Keratinocyte (primary cell): ENCODE data around the gene TAF10. TPM values are rescaled to one million over a fixed set of nuclear protein-coding genes. Genes with fewer than 3 reads are reported as not detected.

ENCODE experiments used
- DNase-seq: peaks from one replicate; pipeline ENCODE4 v3.0.0-alpha.2; 2011; ENCODE audit warnings: low read depth, missing footprints, low spot score
- FAIRE-seq: peaks from 2 replicates; lab custom pipeline; 2011; peaks lifted over from hg19 to GRCh38; lab: Jason Lieb, UNC
- H2AFZ ChIP-seq: 2 replicates; pipeline ENCODE4 v1.6.0; 2012; ENCODE audit warnings: low read length, control low read depth, inconsistent platforms; ENCODE audit not compliant: control insufficient read depth
- H3K27ac ChIP-seq: 2 replicates; pipeline ENCODE4 v1.5.1; 2011; ENCODE audit warnings: low read length; ENCODE audit not compliant: control insufficient read depth, insufficient read depth
- H3K27me3 ChIP-seq: 3 replicates; pipeline ENCODE4 v1.6.0; 2011; ENCODE audit warnings: low read length; ENCODE audit not compliant: control insufficient read depth, insufficient read depth; ENCODE audit errors: extremely low read depth
- H3K36me3 ChIP-seq, 2 experiments: 2 replicates in 1 of 2; 3 replicates in 1 of 2; pipeline ENCODE4 v1.5.1; 2011; ENCODE audit warnings: low read length in 2 of 2, mild to moderate bottlenecking in 1 of 2; ENCODE audit not compliant: control insufficient read depth in 2 of 2, insufficient read depth in 2 of 2; ENCODE audit errors: extremely low read depth in 1 of 2
- H3K4me1 ChIP-seq: 3 replicates; pipeline ENCODE4 v1.5.1; 2011; ENCODE audit warnings: low read length; ENCODE audit not compliant: control insufficient read depth, insufficient read depth; ENCODE audit errors: extremely low read depth
- H3K4me2 ChIP-seq: 3 replicates; pipeline ENCODE4 v1.6.0; 2011; ENCODE audit warnings: low read depth, low read length; ENCODE audit not compliant: control insufficient read depth, insufficient read depth; ENCODE audit errors: extremely low read depth
- H3K4me3 ChIP-seq, 3 experiments: fragments of 200-600 bp in 1 of 3; sonication (generic) in 1 of 3; 2 replicates in 2 of 3; 3 replicates in 1 of 3; pipeline ENCODE4 v1.5.1; 2011 to 2016; ENCODE audit warnings: low read length in 3 of 3, mild to moderate bottlenecking in 3 of 3, control low read depth in 2 of 3, inconsistent platforms in 1 of 3, low read depth in 1 of 3, mixed read lengths in 1 of 3, mixed run types in 1 of 3, moderate library complexity in 1 of 3; ENCODE audit not compliant: control insufficient read depth in 2 of 3, insufficient read depth in 2 of 3; ENCODE audit errors: extremely low read depth in 1 of 3
- H3K79me2 ChIP-seq: 2 replicates; pipeline ENCODE4 v1.6.0; 2012; ENCODE audit warnings: low read length; ENCODE audit not compliant: control insufficient read depth, insufficient read depth
- H3K9ac ChIP-seq: 3 replicates; pipeline ENCODE4 v1.6.0; 2011; ENCODE audit warnings: low read length; ENCODE audit not compliant: control insufficient read depth, insufficient read depth; ENCODE audit errors: extremely low read depth
- H3K9me1 ChIP-seq: 3 replicates; pipeline ENCODE4 v1.6.0; 2011; ENCODE audit warnings: low read length; ENCODE audit not compliant: control insufficient read depth, insufficient read depth; ENCODE audit errors: extremely low read depth
- H3K9me3 ChIP-seq: 2 replicates; pipeline ENCODE4 v1.5.1; 2012; ENCODE audit warnings: low read depth, low read length; ENCODE audit not compliant: control insufficient read depth
- H4K20me1 ChIP-seq: 3 replicates; pipeline ENCODE4 v1.6.0; 2011; ENCODE audit warnings: low read length; ENCODE audit not compliant: control insufficient read depth, insufficient read depth; ENCODE audit errors: extremely low read depth
- CTCF ChIP-seq, 3 experiments: IDR thresholded peaks in 1 of 3; conservative IDR thresholded peaks in 1 of 3; optimal IDR thresholded peaks in 1 of 3; 2 replicates in 2 of 3; 3 replicates in 1 of 3; pipeline versions ENCODE3 to v1.5.1; 2011; ENCODE audit warnings: low read length in 3 of 3, mild to moderate bottlenecking in 3 of 3, moderate library complexity in 2 of 3, control low read depth in 1 of 3, inconsistent platforms in 1 of 3; ENCODE audit not compliant: insufficient read depth in 2 of 3; ENCODE audit errors: extremely low read depth in 1 of 3
- EZH2 ChIP-seq: IDR thresholded peaks from one replicate; pipeline ENCODE4 v1.6.1; 2012; ENCODE audit warnings: inconsistent platforms, mild to moderate bottlenecking, low read length, moderate library complexity
- dilution Hi-C: fragments of 300-500 bp; cut with MboI; formaldehyde crosslinking; loops from one replicate; pipeline ENCODE4 v1.7.0; 2020; ENCODE audit warnings: low sequenced_read_pairs; ENCODE audit not compliant: extremely low pct_ligation_motif_present
- polyA plus RNA-seq, 5 experiments: library from polyadenylated mRNA; depleted of rRNA in 3 of 5; stranded (reverse) in 3 of 5; stranded (forward) in 1 of 5; unstranded in 1 of 5; fragments of >200 nt; gene quantifications; 1 replicate in 1 of 5; 2 replicates in 3 of 5; 3 replicates in 1 of 5; pipeline versions ENCODE4 v1.2.1 to v1.2.3, GENCODE V29; 2011 to 2012; ENCODE audit warnings: missing spikeins in 2 of 5, low read depth in 1 of 5, low replicate concordance in 1 of 5

TAF10 gene
- polyA plus RNA-seq, 1 donor (not counting 4 experiments of a cell fraction or from before 2014, with no cell fraction given), result 165 TPM

DNA sequence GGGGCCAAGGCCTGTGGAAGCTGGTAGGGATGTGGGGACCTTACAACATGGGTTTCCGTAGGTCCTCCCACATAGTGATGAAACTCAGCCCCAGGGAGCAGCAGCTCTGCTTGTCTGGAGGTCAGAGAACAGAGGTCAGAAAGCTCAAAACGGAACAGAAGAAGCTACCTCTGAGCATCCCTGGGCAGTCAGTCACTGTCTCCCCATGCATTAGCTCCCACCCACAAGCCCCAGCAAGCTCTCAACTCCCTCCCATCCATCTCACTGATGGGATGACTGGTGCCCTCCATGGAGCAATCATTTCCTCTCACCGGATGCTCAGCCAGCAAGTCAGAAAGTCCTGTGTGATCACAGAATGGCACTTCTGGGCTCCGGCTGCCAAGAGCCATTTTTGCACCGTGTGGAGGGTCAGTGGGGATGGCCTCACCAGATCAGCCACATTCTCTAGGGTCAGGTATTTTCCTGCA lies 5.3 kb upstream of the TAF10 start:
- peaks cover 4% of the 10 kb centered on the region for H3K79me2 ChIP-seq
- no peak overlapping the region for H3K27ac ChIP-seq
- no peak for DNase-seq
- H3K9me3 ChIP-seq, result no peaks in the 10 kb centered on the region
- FAIRE-seq, result no peak
- no peak overlapping the region for H2AFZ ChIP-seq
- no peaks in the 10 kb centered on the region for H3K27me3 ChIP-seq
- H3K4me2 ChIP-seq, result peak overlapping the region; percentile 94
- no peak overlapping the region for H3K4me3 ChIP-seq
- no peaks in the 10 kb centered on the region for H3K9me1 ChIP-seq
- peaks cover 23 to 24% of the 10 kb centered on the region in 2 experiments for H3K36me3 ChIP-seq
- no peaks in the 10 kb centered on the region for H4K20me1 ChIP-seq
- H3K4me1 ChIP-seq, result peaks cover 18% of the 10 kb centered on the region
- no peak overlapping the region for H3K9ac ChIP-seq
- no peak for TF ChIP-seq CTCF (optimal IDR thresholded peaks at IDR 0.05 in 1 of 3, IDR thresholded peaks at IDR 0.05 in 1 of 3, conservative IDR thresholded peaks at IDR 0.05 in 1 of 3; ENCODE audit: extremely low read depth in 1 of 3, insufficient read depth in 2 of 3, low read length in 3 of 3)
- TF ChIP-seq EZH2, result no peak
- dilution Hi-C loops, result no loop called here

GRCh38 chr11:6616596-6617250 lies 4.7 kb upstream of the TAF10 start:
- no peaks in the 10 kb centered on the region for H3K9me3 ChIP-seq
- H2AFZ ChIP-seq, result no peak overlapping the region
- H3K9me1 ChIP-seq, result no peaks in the 10 kb centered on the region
- H3K27me3 ChIP-seq, result no peaks in the 10 kb centered on the region
- H3K4me1 ChIP-seq, result peaks cover 18% of the 10 kb centered on the region
- no peak overlapping the region for H3K9ac ChIP-seq
- no peak for TF ChIP-seq CTCF (optimal IDR thresholded peaks at IDR 0.05 in 1 of 3, IDR thresholded peaks at IDR 0.05 in 1 of 3, conservative IDR thresholded peaks at IDR 0.05 in 1 of 3; ENCODE audit: extremely low read depth in 1 of 3, insufficient read depth in 2 of 3, low read length in 3 of 3)
- no peak for TF ChIP-seq EZH2
- peaks cover 23 to 24% of the 10 kb centered on the region in 2 experiments for H3K36me3 ChIP-seq
- FAIRE-seq (no peak), DNase-seq (no peak)
- H3K27ac ChIP-seq, result no peak overlapping the region
- no peak overlapping the region for H3K4me2 ChIP-seq
- H3K79me2 ChIP-seq, result peaks cover 4% of the 10 kb centered on the region
- dilution Hi-C loops, result no loop called here
- H4K20me1 ChIP-seq, result no peaks in the 10 kb centered on the region
- no peak overlapping the region for H3K4me3 ChIP-seq
